GM12878 (cell line): ENCODE measurements around the gene RSPO3. TPM values are rescaled to one million over a fixed set of nuclear protein-coding genes. Genes with fewer than 3 reads are reported as not detected.

Experiments
- ATAC-seq: fragments of 200-7000 bp; cut with Tn5 transposase; 3 replicates; pipeline ENCODE4 v1.9.1; 2020; ENCODE audit warnings: mild to moderate bottlenecking, moderate library complexity
- BruUV-seq: library from RNA; stranded (reverse); fragments of 400-500 nt; replicated peaks from 2 replicates; lab custom pipeline; 2021; lab: Mats Ljungman, UMichigan
- CTCF ChIA-PET: fragments of 300-600 bp; sonication (Branson Sonifier 250); formaldehyde crosslinking; extraction: SDS; loops from one replicate; lab custom pipeline; 2021; ENCODE audit warnings: inconsistent platforms; lab: Yijun Ruan, JAX
- POLR2A ChIA-PET: fragments of 350-600 bp; formaldehyde crosslinking; extraction: SDS; loops from one replicate; lab custom pipeline; 2021; ENCODE audit warnings: inconsistent platforms; lab: Charles Lee
- RAD21 ChIA-PET: fragments of 300-600 bp; sonication (Branson Sonifier 250); formaldehyde crosslinking; loops from one replicate; lab custom pipeline; 2023; ENCODE audit warnings: antibody characterized with exemption; ENCODE audit not compliant: unreplicated experiment; lab: Charles Lee
- SMC1A ChIA-PET: fragments of 300-600 bp; sonication (Branson Sonifier 250); formaldehyde crosslinking; loops from one replicate; lab custom pipeline; 2023; ENCODE audit not compliant: unreplicated experiment, uncharacterized antibody; lab: Charles Lee
- DNase-seq: peaks from one replicate; pipeline ENCODE4 v3.0.0-alpha.2; 2011; ENCODE audit warnings: low read depth, low spot score
- FAIRE-seq: peaks from 3 replicates; lab custom pipeline; 2011; peaks lifted over from hg19 to GRCh38; lab: Jason Lieb, UNC
- H2AFZ ChIP-seq: 2 replicates; pipeline ENCODE4 v1.6.0; 2011; ENCODE audit warnings: low read depth, low read length, control low read depth; ENCODE audit not compliant: control insufficient read depth
- H3K27ac ChIP-seq: 2 replicates; pipeline ENCODE4 v1.5.1; 2011; ENCODE audit warnings: control low read depth; ENCODE audit not compliant: control insufficient read depth, insufficient read depth
- H3K27me3 ChIP-seq, 2 experiments: replicated peaks in 1 of 2; 2 replicates each; pipeline versions ENCODE4 v1.6.0 to v1.6.1; 2011; ENCODE audit warnings: low read length in 1 of 2; ENCODE audit not compliant: control insufficient read depth in 2 of 2, insufficient read depth in 2 of 2
- H3K36me3 ChIP-seq, 2 experiments: 2 replicates each; pipeline ENCODE4 v1.5.1; 2011; ENCODE audit warnings: low read length in 1 of 2; ENCODE audit not compliant: control insufficient read depth in 2 of 2, insufficient read depth in 2 of 2
- H3K4me1 ChIP-seq: 2 replicates; pipeline ENCODE4 v1.6.1; 2011; ENCODE audit warnings: mild to moderate bottlenecking, low read length, moderate library complexity, mixed read lengths; ENCODE audit not compliant: control insufficient read depth, insufficient read depth
- H3K4me2 ChIP-seq: 2 replicates; pipeline ENCODE4 v1.6.0; 2011; ENCODE audit warnings: control low read depth; ENCODE audit not compliant: control insufficient read depth, insufficient read depth
- H3K4me3 ChIP-seq: fragments of 200-600 bp; sonication (generic); 2 replicates; pipeline ENCODE4 v1.5.1; 2016
- H3K79me2 ChIP-seq: 2 replicates; pipeline ENCODE4 v1.6.0; 2011; ENCODE audit warnings: low read length; ENCODE audit not compliant: control insufficient read depth, insufficient read depth
- H3K9ac ChIP-seq: 2 replicates; pipeline ENCODE4 v1.8.0; 2011; ENCODE audit warnings: low read length, control low read depth, mixed read lengths; ENCODE audit not compliant: control insufficient read depth, insufficient read depth
- H3K9me3 ChIP-seq: replicated peaks from 3 replicates; pipeline ENCODE4 v1.5.1; 2011; ENCODE audit warnings: mild to moderate bottlenecking, low read length; ENCODE audit not compliant: control insufficient read depth, insufficient read depth
- H4K20me1 ChIP-seq: 2 replicates; pipeline ENCODE4 v1.6.0; 2011; ENCODE audit not compliant: control insufficient read depth, insufficient read depth
- BCL3 ChIP-seq: IDR thresholded peaks from 2 replicates; pipeline ENCODE4 v1.6.1; 2011; ENCODE audit warnings: borderline replicate concordance, low read depth, mild to moderate bottlenecking, moderate library complexity, low read length; ENCODE audit not compliant: insufficient read depth, poor library complexity, severe bottlenecking
- BHLHE40 ChIP-seq, 2 experiments: fragments of 450-650 bp in 1 of 2; IDR thresholded peaks; 2 replicates each; pipeline ENCODE4 v1.6.1; 2011 to 2017; ENCODE audit warnings: low read depth in 2 of 2, borderline replicate concordance in 1 of 2, improper control_type of control experiment in 1 of 2, low read length in 1 of 2, mild to moderate bottlenecking in 1 of 2
- CBFB ChIP-seq: IDR thresholded peaks from 2 replicates; pipeline ENCODE4 v1.6.1; 2016; ENCODE audit warnings: antibody characterized with exemption, low read depth
- CHD2 ChIP-seq: IDR thresholded peaks from 2 replicates; pipeline ENCODE4 v1.6.1; 2011; ENCODE audit warnings: low read depth, low read length, improper control_type of control experiment, borderline replicate concordance
- E4F1 ChIP-seq: fragments of 450-650 bp; IDR thresholded peaks from 2 replicates; pipeline ENCODE4 v1.6.1; 2018; ENCODE audit warnings: borderline replicate concordance, mild to moderate bottlenecking; ENCODE audit not compliant: partially characterized antibody
- GATAD2B ChIP-seq: fragments of 450-650 bp; conservative IDR thresholded peaks from 2 replicates; pipeline ENCODE4 v1.6.1; 2017; ENCODE audit warnings: low read depth, mild to moderate bottlenecking, moderate library complexity
- HSF1 ChIP-seq: fragments of 150-350 bp; IDR thresholded peaks from 2 replicates; pipeline ENCODE4 v1.6.1; 2014; ENCODE audit warnings: mild to moderate bottlenecking, low read depth, low read length
- IRF4 ChIP-seq: IDR thresholded peaks from 2 replicates; pipeline ENCODE4 v1.6.1; 2011; ENCODE audit warnings: low read depth, low read length
- KAT2A ChIP-seq: conservative IDR thresholded peaks from 2 replicates; pipeline ENCODE4 v1.6.1; 2011; ENCODE audit warnings: low read depth, low read length; ENCODE audit not compliant: control insufficient read depth
- KDM1A ChIP-seq: fragments of 200-600 bp; sonication (generic); IDR thresholded peaks from 2 replicates; pipeline ENCODE4 v1.6.1; 2016; ENCODE audit warnings: borderline replicate concordance
- MXI1 ChIP-seq: fragments of 150-350 bp; IDR thresholded peaks from 2 replicates; pipeline ENCODE4 v1.6.1; 2011; ENCODE audit warnings: low read depth, mild to moderate bottlenecking, inconsistent platforms, low read length, improper control_type of control experiment
- NFYA ChIP-seq: IDR thresholded peaks from 2 replicates; pipeline ENCODE4 v1.6.1; 2011; ENCODE audit warnings: low read depth, mild to moderate bottlenecking, low read length, improper control_type of control experiment, borderline replicate concordance
- PML ChIP-seq: IDR thresholded peaks from 2 replicates; pipeline ENCODE4 v1.6.1; 2012; ENCODE audit warnings: low read length, inconsistent platforms
- POLR2AphosphoS5 ChIP-seq: IDR thresholded peaks from 2 replicates; pipeline ENCODE4 v1.6.1; 2011; ENCODE audit warnings: mild to moderate bottlenecking, low read length, inconsistent platforms
- RAD21 ChIP-seq: IDR thresholded peaks from 2 replicates; pipeline ENCODE4 v1.6.1; 2011; ENCODE audit warnings: mild to moderate bottlenecking, low read depth, low read length, moderate library complexity; ENCODE audit not compliant: insufficient read depth
- RUNX3 ChIP-seq: IDR thresholded peaks from 2 replicates; pipeline ENCODE4 v1.6.1; 2012; ENCODE audit warnings: low read length, inconsistent platforms
- SMARCA5 ChIP-seq: fragments of 450-650 bp; IDR thresholded peaks from 2 replicates; pipeline ENCODE4 v1.6.1; 2017; ENCODE audit warnings: mild to moderate bottlenecking
- TARDBP ChIP-seq: IDR thresholded peaks from 2 replicates; pipeline ENCODE4 v1.6.1; 2016; ENCODE audit warnings: borderline replicate concordance
- USF2 ChIP-seq: IDR thresholded peaks from 2 replicates; pipeline ENCODE4 v1.6.1; 2011; ENCODE audit warnings: low read depth, low read length, improper control_type of control experiment, borderline replicate concordance
- ZZZ3 ChIP-seq: IDR thresholded peaks from 2 replicates; pipeline ENCODE4 v1.6.1; 2011; ENCODE audit warnings: low read depth; ENCODE audit not compliant: control insufficient read depth, insufficient read length
- WGBS: methylation state at CpG from one replicate; pipeline ENCODE4 v1.1.6; 2016; ENCODE audit warnings: low lambda C conversion rate; ENCODE audit not compliant: insufficient replicate concordance, insufficient coverage; ENCODE audit errors: missing lambda C conversion rate; 5-methylcytosine and 5-hydroxymethylcytosine counted together
- in situ Hi-C: fragments of 300-500 bp; cut with MboI; formaldehyde crosslinking; loops from 9 replicates; pipeline ENCODE4 v1.14.3; 2018; ENCODE audit warnings: mixed read lengths
- intact Hi-C: fragments of 100-400 bp; cut with micrococcal nuclease; formaldehyde crosslinking; loops from one replicate; pipeline ENCODE4 v1.14.2; 2022; ENCODE audit not compliant: unreplicated experiment
- polyA plus RNA-seq, 11 experiments: library from polyadenylated mRNA; depleted of rRNA in 4 of 11; unstranded in 6 of 11; stranded (reverse) in 5 of 11; fragments of >200 nt; fragmentation: Nextera tagmentation in 4 of 11; fragmentation: Illumina TruSeq in 1 of 11; extraction: Ambion mirVana in 4 of 11; extraction: Trizol in 1 of 11; gene quantifications; 1 replicate in 1 of 11; 2 replicates in 10 of 11; pipeline versions ENCODE4 v1.2.1 to v1.2.3, GENCODE V29; 2011 to 2016; ENCODE audit warnings: inconsistent platforms in 2 of 11, missing spikeins in 2 of 11, low read depth in 1 of 11
- total RNA-seq, 4 experiments: library from RNA; depleted of rRNA in 3 of 4; stranded (reverse); fragments of >200 nt in 3 of 4; fragmentation: Illumina TruSeq in 1 of 4; extraction: Trizol in 1 of 4; gene quantifications; 2 replicates each; pipeline versions ENCODE4 v1.2.1 to v1.2.3, GENCODE V29; 2013 to 2021

Gene RSPO3
- total and polyA plus RNA-seq, 10 of the 15 experiments (the other 5 are each of a cell fraction or from before 2014, with no cell fraction given) = 0.16 TPM; not detected in 9

- TF ChIP-seq HSF1 (no peak), ZZZ3 (no peak), PML (no peak), GATAD2B (no peak), RUNX3 (no peak), IRF4 (no peak), USF2 (no peak), SMARCA5 (no peak), BHLHE40 (IDR thresholded peaks at IDR 0.05; ENCODE audit: borderline replicate concordance in 1 of 2, low read depth in 2 of 2, low read length in 1 of 2) (no peak), TARDBP (no peak)
- TF ChIP-seq, all 136 proteins: peak for 0
Measured at GRCh38 chr6:127085181-127085580, 33.3 kb upstream of the RSPO3 start (continued).

GRCh38 chr6:127090051-127090450 is 28.4 kb upstream of the RSPO3 start:
- H3K4me3 ChIP-seq = no peak overlapping the region
- no peaks in the 10 kb centered on the region for H3K36me3 ChIP-seq
- no peak overlapping the region for H3K4me2 ChIP-seq
- 0% methylated on average over 1 of the region's 1 CpG for WGBS
- H3K27me3 ChIP-seq = no peaks in the 10 kb centered on the region
- no peaks in the 10 kb centered on the region for H3K9me3 ChIP-seq
- H2AFZ ChIP-seq = no peak overlapping the region
- H3K79me2 ChIP-seq = no peaks in the 10 kb centered on the region
- DNase-seq (no peak), ATAC-seq (no peak), FAIRE-seq (no peak)
- H3K9ac ChIP-seq = no peak overlapping the region
- no peaks in the 10 kb centered on the region for H4K20me1 ChIP-seq
- no TSS peak for BruUV-seq
- no peaks in the 10 kb centered on the region for H3K4me1 ChIP-seq
- SMC1A ChIA-PET = no interaction called here
- no peak overlapping the region for H3K27ac ChIP-seq
- CTCF ChIA-PET = no interaction called here
- RAD21 ChIA-PET = no interaction called here
- intact Hi-C loops = no loop called here
- POLR2A ChIA-PET = no interaction called here
- in situ Hi-C loops = no loop called here
- TF ChIP-seq BCL3 (no peak), NFYA (no peak), KDM1A (no peak), MXI1 (no peak), RAD21 (no peak), KAT2A (no peak), E4F1 (no peak), POLR2AphosphoS5 (no peak), CBFB (no peak), CHD2 (no peak)
